ENCODE results near the gene HBZ. TPM values are rescaled to one million over a fixed set of nuclear protein-coding genes. Genes with fewer than 3 reads are reported as not detected.
A peak's percentile ranks its signal among the peaks of the same experiment; 100 is the strongest.
"Not testable (repeated sequence)": the region's sequence is repeated elsewhere in the genome, so short reads cannot be mapped to it uniquely, and the experiment has no call there.

HBZ gene
- polyA plus RNA-seq, 1 donor, result 5.6 TPM

- not testable (repeated sequence) for H3K9me3 ChIP-seq (ENCODE audit: control insufficient read depth, low read depth, low read length); H3K36me3 ChIP-seq (ENCODE audit: control insufficient read depth, insufficient read depth, low read length); H3K4me1 ChIP-seq (ENCODE audit: control insufficient read depth, insufficient read depth, low read length); DNase-seq; H3K27ac ChIP-seq (ENCODE audit: low read length); H3K4me3 ChIP-seq (ENCODE audit: low read length)
- 50% methylated on average over 2 of the region's 6 CpGs for WGBS (ENCODE audit: insufficient coverage, low lambda C conversion rate)
- peaks cover 45% of the 10 kb centered on the region for H3K27me3 ChIP-seq (ENCODE audit: control insufficient read depth, insufficient read depth, low read length)
These were observed 681 bp downstream of the HBZ start for GRCh38 chr16:153129-153521.

- H3K27me3 ChIP-seq (ENCODE audit: control insufficient read depth, insufficient read depth, low read length), result peaks cover 47% of the 10 kb centered on the region
- H3K9me3 ChIP-seq (ENCODE audit: control insufficient read depth, low read depth, low read length); DNase-seq; H3K36me3 ChIP-seq (ENCODE audit: control insufficient read depth, insufficient read depth, low read length); H3K27ac ChIP-seq (ENCODE audit: low read length); H3K4me3 ChIP-seq (ENCODE audit: low read length); H3K4me1 ChIP-seq (ENCODE audit: control insufficient read depth, insufficient read depth, low read length): not testable (repeated sequence)
- WGBS (ENCODE audit: insufficient coverage, low lambda C conversion rate), result no CpG with 5 or more reads among the region's 74 CpGs
These were observed 1.2 kb downstream of the HBZ start for GRCh38 chr16:153550-154216.

- peak in 1 of 2 donors; percentile 22 for DNase-seq
- Histone ChIP-seq H3K4me3 (ENCODE audit: low read length) (peak overlapping the region; percentile 35), H3K36me3 (ENCODE audit: control insufficient read depth, insufficient read depth, low read length) (no peaks in the 10 kb centered on the region), H3K27ac (ENCODE audit: low read length) (no peak overlapping the region), H3K4me1 (ENCODE audit: control insufficient read depth, insufficient read depth, low read length) (peaks cover 6% of the 10 kb centered on the region), H3K27me3 (ENCODE audit: control insufficient read depth, insufficient read depth, low read length) (peaks cover 41% of the 10 kb centered on the region), H3K9me3 (ENCODE audit: control insufficient read depth, low read depth, low read length) (peaks cover 4% of the 10 kb centered on the region)
- 0% methylated on average over 2 of the region's 59 CpGs for WGBS (ENCODE audit: insufficient coverage, low lambda C conversion rate)
These were observed 2.0 kb downstream of the HBZ start for GRCh38 chr16:154217-155030.

- Histone ChIP-seq H3K27me3 (ENCODE audit: control insufficient read depth, insufficient read depth, low read length) (peaks cover 42% of the 10 kb centered on the region), H3K9me3 (ENCODE audit: control insufficient read depth, low read depth, low read length) (peaks cover 4% of the 10 kb centered on the region)
- WGBS (ENCODE audit: insufficient coverage, low lambda C conversion rate), result no CpG with 5 or more reads among the region's 7 CpGs
These were observed 2.6 kb downstream of the HBZ start for GRCh38 chr16:155031-155398.

GRCh38 chr16:159136-159849 is 6.8 kb downstream of the HBZ start:
- H3K4me1 ChIP-seq (ENCODE audit: control insufficient read depth, insufficient read depth, low read length), result peaks cover 6% of the 10 kb centered on the region
- H3K27ac ChIP-seq (ENCODE audit: low read length), result no peak overlapping the region
- no peak for DNase-seq
- H3K27me3 ChIP-seq (ENCODE audit: control insufficient read depth, insufficient read depth, low read length), result peaks cover 52% of the 10 kb centered on the region
- peaks cover 2% of the 10 kb centered on the region for H3K9me3 ChIP-seq (ENCODE audit: control insufficient read depth, low read depth, low read length)
- H3K4me3 ChIP-seq (ENCODE audit: low read length), result no peak overlapping the region
- no CpG with 5 or more reads among the region's 6 CpGs for WGBS (ENCODE audit: insufficient coverage, low lambda C conversion rate)
- no peaks in the 10 kb centered on the region for H3K36me3 ChIP-seq (ENCODE audit: control insufficient read depth, insufficient read depth, low read length)

More at GRCh38 chr16:155031-155398, 2.6 kb downstream of the HBZ start:
- no peak overlapping the region for H3K4me3 ChIP-seq (ENCODE audit: low read length)
- H3K27ac ChIP-seq (ENCODE audit: low read length), result no peak overlapping the region
- peaks cover 6% of the 10 kb centered on the region for H3K4me1 ChIP-seq (ENCODE audit: control insufficient read depth, insufficient read depth, low read length)
- DNase-seq, result no peak
- H3K36me3 ChIP-seq (ENCODE audit: control insufficient read depth, insufficient read depth, low read length), result no peaks in the 10 kb centered on the region

GRCh38 chr16:160242-160641 is 7.8 kb downstream of the HBZ start:
- peaks cover 47% of the 10 kb centered on the region for H3K27me3 ChIP-seq (ENCODE audit: control insufficient read depth, insufficient read depth, low read length)
- no CpG with 5 or more reads among the region's 20 CpGs for WGBS (ENCODE audit: insufficient coverage, low lambda C conversion rate)
- H3K9me3 ChIP-seq (ENCODE audit: control insufficient read depth, low read depth, low read length); DNase-seq; H3K4me1 ChIP-seq (ENCODE audit: control insufficient read depth, insufficient read depth, low read length); H3K4me3 ChIP-seq (ENCODE audit: low read length); H3K27ac ChIP-seq (ENCODE audit: low read length); H3K36me3 ChIP-seq (ENCODE audit: control insufficient read depth, insufficient read depth, low read length): not testable (repeated sequence)

GRCh38 chr16:160691-161190 is 8.3 kb downstream of the HBZ start:
- no CpG with 5 or more reads among the region's 18 CpGs for whole genome bisulfite sequencing (ENCODE audit: insufficient coverage, low lambda C conversion rate)
- Histone ChIP-seq H3K27me3 (ENCODE audit: control insufficient read depth, insufficient read depth, low read length) (peaks cover 51% of the 10 kb centered on the region), H3K9me3 (ENCODE audit: control insufficient read depth, low read depth, low read length) (peaks cover 6% of the 10 kb centered on the region), H3K4me3 (ENCODE audit: low read length) (no peak overlapping the region), H3K36me3 (ENCODE audit: control insufficient read depth, insufficient read depth, low read length) (no peaks in the 10 kb centered on the region), H3K4me1 (ENCODE audit: control insufficient read depth, insufficient read depth, low read length) (peaks cover 7% of the 10 kb centered on the region), H3K27ac (ENCODE audit: low read length) (no peak overlapping the region)
- no peak for DNase-seq

- Histone ChIP-seq H3K27ac (ENCODE audit: low read length) (no peak overlapping the region), H3K27me3 (ENCODE audit: control insufficient read depth, insufficient read depth, low read length) (peaks cover 55% of the 10 kb centered on the region), H3K4me1 (ENCODE audit: control insufficient read depth, insufficient read depth, low read length) (peaks cover 7% of the 10 kb centered on the region), H3K9me3 (ENCODE audit: control insufficient read depth, low read depth, low read length) (peaks cover 10% of the 10 kb centered on the region), H3K36me3 (ENCODE audit: control insufficient read depth, insufficient read depth, low read length) (no peaks in the 10 kb centered on the region), H3K4me3 (ENCODE audit: low read length) (no peak overlapping the region)
- DNase-seq, result no peak
- 92% methylated on average over 2 of the region's 13 CpGs for WGBS (ENCODE audit: insufficient coverage, low lambda C conversion rate)
These were observed 10.0 kb downstream of the HBZ start for GRCh38 chr16:162271-162991.

GRCh38 chr16:163139-163538 is 10.7 kb downstream of the HBZ start:
- Histone ChIP-seq H3K9me3 (ENCODE audit: control insufficient read depth, low read depth, low read length) (peaks cover 10% of the 10 kb centered on the region), H3K27me3 (ENCODE audit: control insufficient read depth, insufficient read depth, low read length) (peaks cover 61% of the 10 kb centered on the region)
- WGBS (ENCODE audit: insufficient coverage, low lambda C conversion rate), result no CpG with 5 or more reads among the region's 10 CpGs
- not testable (repeated sequence) for H3K36me3 ChIP-seq (ENCODE audit: control insufficient read depth, insufficient read depth, low read length); H3K4me3 ChIP-seq (ENCODE audit: low read length); H3K4me1 ChIP-seq (ENCODE audit: control insufficient read depth, insufficient read depth, low read length); DNase-seq; H3K27ac ChIP-seq (ENCODE audit: low read length)

- H3K36me3 ChIP-seq (ENCODE audit: control insufficient read depth, insufficient read depth, low read length); H3K4me1 ChIP-seq (ENCODE audit: control insufficient read depth, insufficient read depth, low read length); DNase-seq; H3K4me3 ChIP-seq (ENCODE audit: low read length); H3K27ac ChIP-seq (ENCODE audit: low read length): not testable (repeated sequence)
- Histone ChIP-seq H3K27me3 (ENCODE audit: control insufficient read depth, insufficient read depth, low read length) (peaks cover 62% of the 10 kb centered on the region), H3K9me3 (ENCODE audit: control insufficient read depth, low read depth, low read length) (peaks cover 10% of the 10 kb centered on the region)
- WGBS (ENCODE audit: insufficient coverage, low lambda C conversion rate), result no CpG with 5 or more reads among the region's 3 CpGs
These were observed 11.3 kb downstream of the HBZ start for GRCh38 chr16:163696-164095.
